HG03039 (cell line): ENCODE results near the gene RBM10.

ENCODE experiments used
- ATAC-seq: cut with Tn5 transposase; IDR thresholded peaks from one replicate; pipeline ENCODE4 v1.9.1; 2021; ENCODE audit warnings: mild to moderate bottlenecking, moderate library complexity; ENCODE audit not compliant: unreplicated experiment

RBM10 gene

DNA sequence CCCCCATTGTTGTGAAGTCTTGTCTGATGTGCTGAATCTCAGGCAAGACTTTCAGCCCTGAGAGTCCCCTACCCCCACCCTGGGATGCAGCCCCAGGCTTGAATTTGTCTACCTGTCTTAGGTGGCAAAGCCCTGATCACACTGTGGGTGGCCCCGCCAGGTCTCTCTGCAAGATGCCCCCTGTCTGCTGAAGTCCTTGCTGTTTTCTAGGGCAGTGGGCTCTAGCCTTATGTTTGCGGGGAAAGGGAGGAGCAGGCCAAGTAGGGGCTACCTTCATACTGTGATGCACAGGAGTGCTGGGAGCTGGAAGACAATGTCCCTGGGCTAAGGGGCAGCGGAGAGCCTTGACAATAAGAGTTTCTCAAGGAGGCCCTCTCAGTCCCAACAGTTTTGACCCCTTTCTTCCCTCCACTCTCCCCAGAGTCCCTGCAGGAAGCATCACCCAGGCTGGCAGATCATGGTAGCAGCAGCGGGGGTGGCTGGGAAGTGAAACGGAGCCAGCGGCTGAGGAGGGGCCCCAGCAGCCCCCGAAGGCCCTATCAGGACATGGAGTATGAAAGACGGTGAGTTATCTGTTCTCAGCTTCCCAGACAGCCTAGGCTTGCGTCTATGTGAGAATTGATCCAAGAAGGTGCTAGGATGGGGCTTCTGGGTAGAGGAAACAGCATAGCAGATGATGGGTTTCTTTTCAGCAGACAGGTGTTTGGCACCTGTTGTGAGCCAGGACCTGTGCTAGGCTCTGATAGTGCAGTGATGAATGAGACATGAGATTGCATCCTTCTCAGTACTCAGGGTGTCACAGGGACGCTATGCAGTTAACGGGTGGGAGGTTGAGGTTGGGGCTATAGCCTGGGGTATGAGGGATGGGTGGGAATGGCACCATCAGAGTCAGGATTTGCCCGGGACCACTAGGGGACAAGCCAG is 2.2 kb downstream of the RBM10 start:
- ATAC-seq: no peak

DNA sequence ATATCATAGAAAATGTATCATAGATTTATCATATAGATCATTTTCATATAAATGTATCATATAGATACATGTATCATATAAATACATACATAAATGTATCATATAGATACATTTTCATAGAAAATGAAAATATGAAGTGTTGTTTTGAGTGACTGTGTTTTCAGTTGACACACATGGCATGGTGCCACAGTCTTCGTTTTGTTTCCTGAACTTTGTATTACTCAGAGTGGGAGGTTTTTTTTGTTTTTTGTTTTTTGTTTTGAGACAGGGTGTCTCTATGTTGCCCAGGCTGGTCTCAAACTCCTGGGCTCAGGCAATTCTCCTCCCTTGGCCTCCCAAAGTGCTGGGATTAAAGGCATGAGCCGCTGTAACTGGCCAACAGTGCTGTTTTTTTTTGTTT is 3.9 kb downstream of the RBM10 start:
- no peak for ATAC-seq

DNA sequence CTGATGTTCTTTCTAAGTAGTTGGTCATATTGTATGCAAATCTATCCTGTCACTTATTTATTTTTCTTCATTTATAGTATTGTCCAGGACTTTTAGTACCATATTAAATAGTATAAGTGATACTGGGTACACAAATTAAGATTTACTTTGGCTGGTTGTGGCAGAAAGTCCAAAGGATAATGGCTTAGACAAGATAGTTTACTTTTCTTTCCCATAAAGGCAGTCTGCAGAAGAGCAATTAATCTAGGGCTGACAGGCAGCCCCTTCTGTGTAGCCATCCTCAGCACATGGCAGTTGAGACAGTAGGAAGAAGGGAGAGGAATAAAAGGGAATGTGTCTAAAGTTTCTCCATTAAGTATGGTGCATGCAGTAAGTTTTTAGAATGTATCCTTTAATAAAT is 6.4 kb downstream of the RBM10 start:
- no peak for ATAC-seq

DNA sequence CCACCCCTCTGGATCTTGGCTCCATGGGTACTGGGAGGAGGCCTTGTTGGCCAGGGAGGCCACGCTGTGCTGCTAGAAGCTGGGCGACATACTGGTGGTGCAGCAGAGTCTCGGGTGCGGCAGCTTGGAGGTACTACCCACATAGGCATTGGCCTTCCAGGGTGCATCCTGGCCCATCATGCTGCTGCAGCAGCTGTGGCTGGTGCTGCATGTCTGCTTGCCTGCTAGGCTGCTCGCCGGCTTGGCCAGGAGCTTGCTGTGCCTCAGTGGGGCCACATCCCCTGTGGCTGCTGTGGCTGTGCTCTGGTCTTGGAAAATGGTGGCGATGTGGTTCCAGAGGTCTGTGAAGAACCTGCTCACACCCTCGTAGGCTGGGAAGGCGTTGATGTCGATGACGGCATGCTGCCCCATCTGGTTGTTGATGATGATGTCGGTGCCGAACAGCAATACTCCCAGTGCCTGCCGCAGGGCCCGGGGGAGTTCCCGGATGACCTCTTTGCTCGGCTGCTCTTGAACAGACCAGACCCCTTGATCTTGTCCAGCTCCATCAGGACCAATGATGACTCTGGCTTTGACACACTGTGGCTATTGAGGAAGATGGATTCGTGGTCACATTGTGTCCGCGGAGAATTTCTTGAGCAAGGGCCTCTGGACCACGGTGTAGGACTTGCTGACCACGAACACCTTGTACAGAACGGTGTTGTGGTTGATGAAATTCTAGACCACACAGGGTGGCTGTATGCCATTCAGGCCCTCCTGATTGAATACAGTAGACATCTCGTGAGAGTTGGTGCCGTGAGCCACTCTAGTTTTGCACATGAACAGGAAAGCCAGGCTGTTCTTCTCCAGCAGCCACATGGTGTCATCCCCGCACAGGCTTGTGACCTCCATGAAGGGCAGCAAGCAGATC is 11.8 kb downstream of the RBM10 start:
- no peak for ATAC-seq

DNA sequence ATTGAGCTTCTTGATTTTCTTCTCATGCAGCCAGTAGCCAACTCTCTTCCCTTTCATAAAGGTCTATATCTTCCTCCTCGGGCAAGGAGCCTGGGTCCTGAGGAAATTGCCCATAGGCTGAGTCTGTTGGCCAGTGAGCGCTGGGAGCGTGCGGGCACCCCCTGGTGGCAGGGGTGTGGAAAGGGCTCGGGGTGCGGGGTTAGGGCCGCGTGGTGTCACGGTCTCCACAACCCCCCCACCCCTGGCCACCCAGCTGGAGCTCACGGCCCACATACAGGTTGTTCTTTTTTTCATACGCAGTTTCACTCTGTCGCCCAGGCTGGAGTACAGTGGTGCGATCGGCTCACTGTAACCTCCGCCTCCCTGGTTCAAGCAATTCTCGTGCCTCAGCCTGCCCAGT is 13.1 kb downstream of the RBM10 start:
- ATAC-seq: no peak

DNA sequence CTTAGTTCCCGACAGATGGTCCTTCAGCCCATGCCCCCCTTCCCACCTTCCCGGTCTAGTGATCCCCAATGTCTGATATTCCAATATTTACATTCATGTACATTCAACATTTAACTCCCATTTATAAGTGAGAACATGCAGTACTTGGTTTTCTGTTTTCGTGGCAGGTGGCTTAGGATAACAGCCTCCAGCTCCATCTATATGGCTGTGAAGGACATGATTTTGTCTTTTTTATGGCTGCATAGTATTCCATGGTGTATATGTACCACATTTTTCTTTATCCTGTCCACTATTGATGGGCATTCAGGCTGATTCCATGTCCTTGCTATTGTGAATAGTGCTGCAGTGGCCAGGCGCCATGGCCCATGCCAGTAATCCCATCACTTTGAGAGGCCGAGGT is 13.8 kb downstream of the RBM10 start:
- no peak for ATAC-seq

DNA sequence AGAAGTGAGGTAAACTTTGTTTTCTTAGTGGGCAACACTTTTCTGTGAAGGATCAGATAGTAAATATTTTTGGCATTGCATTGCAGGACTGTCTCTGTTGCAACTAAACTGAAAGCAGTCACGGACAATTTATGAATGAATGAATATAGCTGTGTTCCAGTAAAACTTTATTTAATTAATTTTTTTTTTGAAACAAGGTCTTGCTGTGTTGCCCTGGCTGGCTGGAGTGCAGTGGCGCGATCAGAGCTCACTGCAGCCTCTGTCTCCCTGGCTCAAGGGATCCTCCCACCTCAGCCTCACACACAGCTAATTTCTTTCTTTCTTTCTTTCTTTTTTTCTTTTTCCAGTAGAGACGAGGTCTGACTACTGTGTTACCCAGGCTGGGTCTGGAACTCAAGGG is 15.8 kb downstream of the RBM10 start:
- no peak for ATAC-seq

DNA sequence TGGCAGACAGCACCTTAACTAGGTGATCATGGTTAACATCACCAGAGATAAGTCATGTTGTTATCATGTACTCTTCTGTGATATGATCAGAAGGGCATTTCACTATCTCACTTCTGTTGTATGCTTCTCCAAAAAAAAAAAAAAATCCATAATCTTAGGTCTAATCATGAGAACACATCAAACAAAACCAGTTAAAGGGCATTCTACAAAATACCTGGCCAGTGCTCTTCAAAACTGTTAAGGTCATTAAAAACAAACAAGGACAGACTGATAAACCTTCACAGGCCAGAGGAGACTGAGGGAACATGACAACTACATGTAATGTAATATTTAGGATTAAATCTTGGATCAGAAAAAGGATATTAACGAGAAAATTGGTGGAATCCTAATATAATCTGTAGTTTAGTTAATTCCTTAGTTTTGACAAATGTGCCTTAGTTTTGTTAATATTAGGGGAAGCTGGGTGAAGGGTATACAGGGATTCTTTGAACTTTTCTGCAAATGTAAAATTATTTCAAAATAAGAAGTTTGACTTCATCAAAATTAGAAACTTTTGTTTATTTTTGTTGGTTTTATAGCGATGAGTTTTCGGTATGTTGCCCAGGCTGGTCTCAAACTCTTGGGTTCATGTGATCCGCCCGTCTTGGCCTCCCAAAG is 18.0 kb downstream of the RBM10 start:
- no peak for ATAC-seq

DNA sequence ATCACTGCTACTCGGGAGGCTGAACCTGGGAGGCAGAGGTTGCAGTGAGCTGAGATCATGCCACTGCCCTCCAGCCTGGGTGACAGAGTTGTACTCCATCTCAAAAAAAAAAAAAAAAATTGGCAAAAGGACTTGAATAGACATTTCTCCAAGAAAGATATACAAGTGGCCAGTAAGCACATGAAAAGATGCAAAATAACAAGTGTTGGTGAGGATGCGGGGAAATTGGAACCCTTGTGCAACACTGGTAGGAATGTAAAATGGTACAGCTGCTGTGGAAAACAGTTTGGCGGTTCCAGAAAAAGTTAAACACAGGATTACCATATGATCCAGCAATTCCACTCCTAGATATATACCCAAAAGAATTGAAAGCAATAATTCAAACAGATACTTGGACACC is 19.4 kb downstream of the RBM10 start:
- ATAC-seq: no peak

DNA sequence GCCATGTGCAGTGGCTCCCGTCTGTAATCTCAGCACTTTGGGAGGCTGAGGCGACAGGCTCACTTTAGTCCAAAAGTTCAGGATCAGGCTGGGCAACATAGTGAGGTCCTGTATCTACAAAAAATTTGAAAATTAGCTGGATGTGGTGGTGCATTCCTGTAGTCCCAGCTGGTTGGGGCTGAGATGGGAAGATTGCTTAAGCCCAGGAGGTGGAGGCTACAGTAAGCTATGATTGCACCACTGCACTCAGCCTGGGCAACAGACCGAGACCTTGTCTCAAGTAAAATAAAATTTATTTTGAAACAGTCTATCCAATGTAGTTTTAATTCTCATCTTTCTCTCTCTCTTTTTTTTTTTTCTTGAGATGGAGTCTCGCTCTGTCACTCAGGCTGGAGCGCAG is 21.1 kb downstream of the RBM10 start:
- no peak for ATAC-seq

DNA sequence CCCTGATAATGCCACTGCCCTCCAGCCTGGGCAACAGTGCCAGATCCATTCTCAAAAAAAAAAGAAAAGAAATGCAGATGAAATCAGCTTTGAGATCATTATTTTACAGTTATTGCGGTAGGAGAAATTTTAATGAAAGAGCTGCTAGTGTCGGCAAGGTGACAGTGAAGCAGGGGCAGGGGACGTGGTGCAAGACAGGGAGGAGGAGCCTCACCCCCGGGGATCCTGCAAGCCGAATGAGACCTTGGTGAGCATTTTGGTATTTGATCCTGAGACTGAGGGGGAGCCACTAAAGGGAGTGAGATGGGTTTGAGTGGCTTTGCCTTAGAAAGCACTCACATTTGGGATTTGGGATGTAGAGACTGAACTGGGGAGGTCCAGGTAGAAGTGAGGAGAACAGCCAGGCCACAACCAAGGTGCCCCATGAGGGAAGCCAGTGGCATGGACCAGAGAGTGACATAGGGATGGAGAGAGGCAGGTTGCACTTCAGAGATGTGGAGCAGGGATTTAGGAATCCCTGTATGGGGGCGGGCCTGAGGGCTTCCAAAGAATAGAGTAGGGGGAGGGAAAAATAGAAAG is 23.6 kb downstream of the RBM10 start:
- no peak for ATAC-seq

DNA sequence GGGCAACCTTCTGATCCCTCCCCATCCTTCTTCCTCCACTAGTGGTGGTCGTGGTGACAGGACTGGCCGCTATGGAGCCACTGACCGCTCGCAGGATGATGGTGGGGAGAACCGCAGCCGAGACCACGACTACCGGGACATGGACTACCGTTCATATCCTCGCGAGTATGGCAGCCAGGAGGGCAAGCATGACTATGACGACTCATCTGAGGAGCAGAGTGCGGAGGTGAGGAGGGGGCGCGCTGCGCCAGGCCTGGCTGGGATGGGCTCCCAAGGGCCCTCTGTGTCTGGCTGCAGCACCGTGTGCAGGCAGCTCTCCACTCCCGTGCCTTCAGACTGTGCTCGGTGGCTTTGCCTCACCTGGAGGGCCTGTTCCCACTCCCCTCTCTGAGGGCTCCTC is 24.3 kb downstream of the RBM10 start:
- no peak for ATAC-seq

DNA sequence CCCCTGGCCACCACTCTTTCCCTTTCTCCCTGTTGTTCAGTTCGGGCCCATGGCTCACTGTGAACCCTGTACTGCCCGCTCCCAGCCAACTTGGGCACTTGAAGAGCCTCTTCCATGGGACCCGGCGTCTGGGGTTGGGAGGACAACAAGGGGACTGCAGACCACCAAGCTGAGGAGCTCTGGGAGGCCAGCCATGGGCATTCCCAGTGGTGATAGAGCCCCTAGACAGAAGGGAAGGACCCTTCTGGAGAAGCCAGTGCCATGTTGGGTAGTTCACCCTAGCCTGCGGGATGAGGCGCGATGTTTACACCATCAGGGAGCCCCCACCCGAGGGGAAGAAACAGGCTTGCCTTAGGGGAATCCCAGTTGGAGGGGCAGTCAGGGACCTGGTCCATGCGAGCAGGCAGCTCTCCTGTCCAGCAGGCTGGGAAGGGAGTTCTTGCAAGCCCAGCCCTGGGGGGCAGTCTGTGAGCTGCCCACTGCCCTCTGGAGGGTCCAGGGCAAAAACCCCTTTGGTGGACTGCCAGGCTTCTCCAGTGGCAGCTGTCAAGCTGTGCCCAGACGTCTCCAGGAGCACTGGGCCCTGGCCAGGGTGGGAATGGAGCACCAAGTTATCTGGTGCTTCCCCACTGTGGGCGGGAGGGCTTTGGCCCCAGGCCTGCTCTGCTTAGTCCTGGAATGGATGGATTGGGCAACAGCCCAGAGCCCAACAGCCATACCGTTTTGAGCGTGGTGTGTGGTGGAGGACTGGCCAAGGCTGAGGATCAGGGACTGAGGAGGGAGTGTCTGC is 24.9 kb downstream of the RBM10 start:
- no peak for ATAC-seq

DNA sequence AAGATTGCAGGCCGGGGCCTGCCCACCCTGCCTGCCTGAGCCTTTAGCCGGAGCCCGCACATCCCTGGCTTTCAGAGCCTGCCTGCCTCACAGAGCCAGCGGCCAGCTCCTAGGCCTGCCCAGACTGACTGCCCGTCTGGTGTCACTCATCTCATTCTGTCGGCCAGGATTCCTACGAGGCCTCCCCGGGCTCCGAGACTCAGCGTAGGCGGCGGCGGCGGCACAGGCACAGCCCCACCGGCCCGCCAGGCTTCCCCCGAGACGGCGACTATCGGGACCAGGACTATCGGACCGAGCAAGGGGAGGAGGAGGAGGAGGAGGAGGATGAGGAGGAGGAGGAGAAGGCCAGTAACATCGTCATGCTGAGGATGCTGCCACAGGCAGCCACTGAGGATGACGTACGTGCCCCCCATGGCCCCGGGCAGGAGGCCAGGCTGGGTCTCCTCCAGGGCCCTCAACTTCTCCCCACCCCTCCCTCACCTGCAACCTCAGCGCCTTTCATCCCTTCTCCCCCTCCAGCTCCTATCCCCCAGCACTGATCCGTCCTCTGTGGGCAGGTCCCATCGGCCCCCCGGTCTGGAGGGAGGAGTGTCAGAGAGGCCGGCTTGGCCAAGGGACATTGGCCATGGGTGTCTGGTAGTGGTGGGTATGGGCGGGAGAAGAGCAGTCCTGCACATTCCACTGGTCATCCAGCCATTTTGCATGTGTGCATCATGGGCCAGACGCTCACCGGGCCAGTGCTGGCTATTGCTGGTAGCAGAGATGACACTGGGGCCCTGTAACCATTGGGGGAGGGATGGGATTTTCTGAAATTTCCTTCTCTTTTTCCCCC is 26.1 kb downstream of the RBM10 start:
- ATAC-seq: no peak

DNA sequence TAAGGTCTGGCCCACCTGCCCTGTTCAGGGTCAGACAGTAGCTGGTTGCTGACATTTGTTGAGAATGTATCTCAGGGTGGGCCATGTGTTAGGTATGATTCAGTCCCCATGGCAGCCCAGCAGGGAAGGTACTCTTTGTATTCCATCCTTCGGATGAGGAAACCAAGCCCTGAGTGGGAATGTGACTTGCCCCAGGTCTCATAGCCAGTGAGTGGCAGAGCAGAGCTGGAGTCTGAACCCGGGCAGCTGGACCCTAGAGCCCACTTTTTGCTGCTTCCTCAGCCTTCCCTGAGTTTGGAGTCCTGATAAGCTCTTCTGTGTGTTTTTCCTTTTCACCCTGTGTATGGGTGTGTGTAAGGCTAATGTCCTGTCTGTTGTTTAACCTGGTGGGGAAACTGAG is 27.0 kb downstream of the RBM10 start:
- no peak for ATAC-seq

DNA sequence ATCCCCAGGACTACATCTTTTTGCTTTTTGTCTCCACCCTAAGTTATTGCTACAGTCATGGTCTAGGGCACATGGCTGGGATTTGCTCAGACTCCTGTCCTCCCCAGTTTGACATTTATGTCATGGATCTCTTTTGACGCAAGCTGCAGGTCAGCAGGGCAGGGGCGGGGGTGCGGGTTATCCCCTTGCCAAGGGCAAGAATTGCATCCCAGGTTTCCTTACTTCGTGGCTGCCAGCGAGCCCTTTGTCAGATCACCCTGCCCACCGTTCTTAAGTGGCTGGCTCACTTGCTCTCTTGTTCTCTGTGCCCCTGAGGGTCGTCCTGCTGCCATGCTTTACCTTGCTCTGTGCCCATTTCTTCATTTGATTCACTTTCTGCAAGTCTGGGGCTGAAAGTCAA is 27.5 kb downstream of the RBM10 start:
- ATAC-seq: no peak

DNA sequence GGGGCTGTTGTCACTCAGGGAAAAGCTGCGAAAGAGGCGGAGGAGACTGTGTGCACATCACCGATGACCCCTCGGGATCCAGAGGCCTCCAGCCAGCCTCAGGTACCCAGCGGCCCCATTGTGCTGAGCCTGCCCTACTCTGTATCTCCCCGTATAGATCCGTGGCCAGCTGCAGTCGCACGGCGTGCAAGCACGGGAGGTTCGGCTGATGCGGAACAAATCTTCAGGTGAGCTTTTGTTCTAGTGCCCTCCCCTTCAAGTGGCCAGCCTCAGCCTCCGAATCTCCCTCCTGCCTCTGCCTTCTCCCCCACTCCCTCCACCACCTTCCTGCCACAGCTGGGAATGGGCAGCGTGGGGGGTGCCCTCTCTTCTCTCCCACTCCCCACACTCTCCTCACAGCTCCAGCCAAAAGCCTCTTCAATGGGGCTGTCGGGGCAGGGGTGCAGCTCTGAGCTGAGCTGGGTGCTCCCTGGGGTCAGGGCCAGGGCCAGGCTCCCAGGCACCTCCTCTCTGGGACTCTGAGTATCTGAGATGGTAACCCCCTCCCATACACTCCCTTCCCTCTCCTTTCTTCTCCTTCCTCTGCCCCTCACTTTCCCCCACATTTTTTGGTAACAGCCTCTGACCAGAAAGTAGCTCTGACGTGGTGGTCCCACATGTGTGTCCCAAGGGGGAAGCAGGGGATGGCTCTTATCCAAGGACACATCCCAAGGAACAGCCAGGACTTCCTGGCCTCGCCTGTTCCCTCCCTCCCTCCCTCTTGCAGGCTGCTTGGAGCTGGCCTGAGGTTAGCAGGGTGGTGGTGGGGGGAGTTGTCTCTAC is 28.2 kb downstream of the RBM10 start:
- ATAC-seq: no peak

DNA sequence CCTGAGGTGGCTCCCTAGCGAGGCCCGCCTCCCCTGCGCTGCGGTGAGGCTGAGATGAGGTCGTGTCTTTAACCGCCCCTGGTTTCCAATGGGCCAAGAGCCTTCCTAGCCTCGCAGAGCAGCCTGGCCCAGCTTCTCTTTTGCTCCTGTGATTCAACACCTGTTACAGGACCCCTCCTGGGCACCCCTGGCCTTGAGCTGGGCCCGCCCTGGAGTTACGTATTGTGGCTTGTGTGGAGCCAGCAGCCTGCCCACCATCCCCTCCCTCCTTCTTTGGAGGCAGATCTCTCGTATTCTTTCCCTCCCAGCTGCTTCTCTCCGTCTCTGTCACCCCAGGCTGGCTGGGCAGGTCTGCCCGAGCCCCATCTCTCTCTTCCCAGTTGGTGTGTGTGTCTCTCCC is 29.4 kb downstream of the RBM10 start:
- ATAC-seq: no peak
